DND-41 (cell line): Measurements from ENCODE around the gene WNK2.

Experiments
- ATAC-seq: fragments of 200-7000 bp; cut with Tn5 transposase; 3 replicates; pipeline ENCODE4 v1.9.1; 2021; ENCODE audit warnings: low read depth; ENCODE audit not compliant: insufficient read depth
- DNase-seq: peaks from one replicate; pipeline ENCODE4 v3.0.0-alpha.2; 2020
- H2AFZ ChIP-seq: 2 replicates; pipeline ENCODE4 v1.6.0; 2012; ENCODE audit warnings: low read depth, low read length
- H3K27ac ChIP-seq: 2 replicates; pipeline ENCODE4 v1.5.1; 2012; ENCODE audit warnings: low read length, inconsistent platforms
- H3K27me3 ChIP-seq: fragments of 200-600 bp; sonication (generic); 2 replicates; pipeline ENCODE4 v1.6.0; 2012; ENCODE audit warnings: low read length, mild to moderate bottlenecking, inconsistent platforms; ENCODE audit not compliant: insufficient read depth, poor library complexity
- H3K36me3 ChIP-seq: 2 replicates; pipeline ENCODE4 v1.5.1; 2012; ENCODE audit warnings: low read length, inconsistent platforms; ENCODE audit not compliant: insufficient read depth
- H3K4me1 ChIP-seq: 2 replicates; pipeline ENCODE4 v1.5.1; 2012; ENCODE audit warnings: mild to moderate bottlenecking, low read length; ENCODE audit not compliant: insufficient read depth
- H3K4me2 ChIP-seq: 2 replicates; pipeline ENCODE4 v1.6.0; 2012; ENCODE audit warnings: mild to moderate bottlenecking, moderate library complexity, low read length, inconsistent platforms; ENCODE audit not compliant: insufficient read depth
- H3K4me3 ChIP-seq, 2 experiments: fragments of 200-600 bp in 1 of 2; shearing (Covaris generic) in 1 of 2; 2 replicates each; pipeline ENCODE4 v1.5.1; 2012 to 2016; ENCODE audit warnings: inconsistent platforms in 2 of 2, low read length in 2 of 2, mild to moderate bottlenecking in 2 of 2, low read depth in 1 of 2, moderate library complexity in 1 of 2
- H3K79me2 ChIP-seq: 2 replicates; pipeline ENCODE4 v1.6.0; 2012; ENCODE audit warnings: low read length, inconsistent platforms; ENCODE audit not compliant: insufficient read depth
- H3K9ac ChIP-seq: 2 replicates; pipeline ENCODE4 v1.6.0; 2012; ENCODE audit warnings: low read depth, mild to moderate bottlenecking, inconsistent platforms, low read length, moderate library complexity
- H3K9me3 ChIP-seq: 2 replicates; pipeline ENCODE4 v1.5.1; 2012; ENCODE audit warnings: low read length, moderate library complexity, mild to moderate bottlenecking, inconsistent platforms; ENCODE audit not compliant: insufficient read depth, severe bottlenecking
- H4K20me1 ChIP-seq: 2 replicates; pipeline ENCODE4 v1.6.0; 2012; ENCODE audit warnings: low read length; ENCODE audit not compliant: insufficient read depth
- CTCF ChIP-seq: IDR thresholded peaks from 2 replicates; pipeline ENCODE4 v1.5.1; 2012; ENCODE audit warnings: borderline replicate concordance, low read length, moderate library complexity, mild to moderate bottlenecking; ENCODE audit not compliant: poor library complexity, severe bottlenecking; ENCODE audit errors: extremely low read depth
- EZH2 ChIP-seq: IDR thresholded peaks from 3 replicates; pipeline ENCODE4 v1.6.1; 2012; ENCODE audit warnings: borderline replicate concordance, low read depth, mild to moderate bottlenecking, moderate library complexity, low read length, inconsistent platforms; ENCODE audit not compliant: severe bottlenecking

Gene WNK2

GRCh38 chr9:93254061-93254481, 70.1 kb downstream of the WNK2 start:
- ATAC-seq: no peak
- TF ChIP-seq EZH2 (no peak), CTCF (no peak)
- no peak for DNase-seq
- H3K9ac ChIP-seq: no peak overlapping the region
- H3K79me2 ChIP-seq: no peaks in the 10 kb centered on the region
- H3K36me3 ChIP-seq: no peaks in the 10 kb centered on the region
- H2AFZ ChIP-seq: no peak overlapping the region
- H3K27ac ChIP-seq: no peak overlapping the region
- H3K4me2 ChIP-seq: no peak overlapping the region
- H3K9me3 ChIP-seq: no peaks in the 10 kb centered on the region
- no peaks in the 10 kb centered on the region for H3K4me1 ChIP-seq
- no peak overlapping the region for H3K4me3 ChIP-seq
- H3K27me3 ChIP-seq: no peaks in the 10 kb centered on the region
- no peaks in the 10 kb centered on the region for H4K20me1 ChIP-seq

GRCh38 chr9:93254806-93255493, 71.0 kb downstream of the WNK2 start:
- Histone ChIP-seq H3K27me3 (no peaks in the 10 kb centered on the region), H3K79me2 (no peaks in the 10 kb centered on the region), H3K9ac (no peak overlapping the region), H4K20me1 (no peaks in the 10 kb centered on the region), H3K9me3 (no peaks in the 10 kb centered on the region), H2AFZ (no peak overlapping the region), H3K4me2 (no peak overlapping the region), H3K36me3 (no peaks in the 10 kb centered on the region), H3K27ac (no peak overlapping the region), H3K4me1 (no peaks in the 10 kb centered on the region), H3K4me3 (no peak overlapping the region)
- no peak for ATAC-seq
- no peak for DNase-seq
- no peak for TF ChIP-seq CTCF
- TF ChIP-seq EZH2: no peak

GRCh38 chr9:93255494-93255867, 71.5 kb downstream of the WNK2 start:
- Histone ChIP-seq H3K9ac (no peak overlapping the region), H3K36me3 (no peaks in the 10 kb centered on the region), H2AFZ (no peak overlapping the region), H3K4me1 (no peaks in the 10 kb centered on the region), H4K20me1 (no peaks in the 10 kb centered on the region), H3K27ac (no peak overlapping the region), H3K9me3 (no peaks in the 10 kb centered on the region), H3K27me3 (no peaks in the 10 kb centered on the region), H3K4me3 (no peak overlapping the region), H3K4me2 (no peak overlapping the region), H3K79me2 (no peaks in the 10 kb centered on the region)
- TF ChIP-seq CTCF (no peak), EZH2 (no peak)
- no peak for ATAC-seq
- no peak for DNase-seq
